GM12878 (cell line): ENCODE results near the gene DIPK1A. TPM values are rescaled to one million over a fixed set of nuclear protein-coding genes. Genes with fewer than 3 reads are reported as not detected.

Experiments used
- CBFB ChIP-seq: IDR thresholded peaks from 2 replicates; pipeline ENCODE4 v1.6.1; 2016; ENCODE audit warnings: antibody characterized with exemption, low read depth
- CHD2 ChIP-seq: IDR thresholded peaks from 2 replicates; pipeline ENCODE4 v1.6.1; 2011; ENCODE audit warnings: low read depth, low read length, improper control_type of control experiment, borderline replicate concordance
- E2F4 ChIP-seq: IDR thresholded peaks from 2 replicates; pipeline ENCODE4 v1.6.1; 2012; ENCODE audit warnings: low read depth, low read length, improper control_type of control experiment
- ETV6 ChIP-seq, 2 experiments: fragments of 450-650 bp in 1 of 2; IDR thresholded peaks in 1 of 2; conservative IDR thresholded peaks in 1 of 2; 2 replicates each; pipeline ENCODE4 v1.6.1; 2014; ENCODE audit warnings: antibody characterized with exemption in 1 of 2, borderline replicate concordance in 1 of 2, low read depth in 1 of 2, mild to moderate bottlenecking in 1 of 2, moderate library complexity in 1 of 2
- FOXK2 ChIP-seq: fragments of 450-650 bp; IDR thresholded peaks from 2 replicates; pipeline ENCODE4 v1.6.1; 2017; ENCODE audit warnings: mild to moderate bottlenecking, moderate library complexity
- FOXM1 ChIP-seq: IDR thresholded peaks from 2 replicates; pipeline ENCODE4 v1.6.1; 2012; ENCODE audit warnings: low read depth, mild to moderate bottlenecking, inconsistent platforms, low read length, moderate library complexity
- GABPA ChIP-seq: IDR thresholded peaks from 2 replicates; pipeline ENCODE4 v1.6.1; 2014; ENCODE audit warnings: antibody characterized with exemption, low read depth, mild to moderate bottlenecking, inconsistent platforms
- IRF4 ChIP-seq: IDR thresholded peaks from 2 replicates; pipeline ENCODE4 v1.6.1; 2011; ENCODE audit warnings: low read depth, low read length
- MTA3 ChIP-seq: IDR thresholded peaks from 2 replicates; pipeline ENCODE4 v1.6.1; 2012; ENCODE audit warnings: low read length, inconsistent platforms, borderline replicate concordance
- NFIC ChIP-seq: IDR thresholded peaks from 2 replicates; pipeline ENCODE4 v1.6.1; 2012; ENCODE audit warnings: low read depth, mild to moderate bottlenecking, inconsistent platforms, low read length, moderate library complexity
- PAX5 ChIP-seq: IDR thresholded peaks from 2 replicates; pipeline ENCODE4 v1.6.1; 2011; ENCODE audit warnings: low read depth, low read length, borderline replicate concordance
- PML ChIP-seq: IDR thresholded peaks from 2 replicates; pipeline ENCODE4 v1.6.1; 2012; ENCODE audit warnings: low read length, inconsistent platforms
- POLR2AphosphoS2 ChIP-seq: IDR thresholded peaks from 2 replicates; pipeline ENCODE4 v1.6.1; 2011; ENCODE audit warnings: low read depth, mild to moderate bottlenecking, low read length, improper control_type of control experiment, moderate library complexity
- RELA ChIP-seq: fragments of 450-650 bp; IDR thresholded peaks from 2 replicates; pipeline ENCODE4 v1.8.0; 2014; ENCODE audit warnings: borderline replicate concordance; ENCODE audit not compliant: partially characterized antibody
- SMAD5 ChIP-seq: IDR thresholded peaks from 2 replicates; pipeline ENCODE4 v1.6.1; 2016; ENCODE audit warnings: antibody characterized with exemption, low read depth
- SPI1 ChIP-seq: IDR thresholded peaks from 2 replicates; pipeline ENCODE4 v1.6.1; 2011; ENCODE audit warnings: low read depth, mild to moderate bottlenecking, low read length, moderate library complexity, borderline replicate concordance; ENCODE audit not compliant: insufficient read depth
- YBX1 ChIP-seq: fragments of 450-650 bp; IDR thresholded peaks from 2 replicates; pipeline ENCODE4 v1.6.1; 2016; ENCODE audit warnings: antibody characterized with exemption
- YY1 ChIP-seq: IDR thresholded peaks from 2 replicates; pipeline ENCODE4 v1.6.1; 2011; ENCODE audit warnings: low read depth, mild to moderate bottlenecking, low read length
- ZBTB33 ChIP-seq: fragments of 450-650 bp; IDR thresholded peaks from 2 replicates; pipeline ENCODE4 v1.6.1; 2017; ENCODE audit warnings: mild to moderate bottlenecking
- ZNF217 ChIP-seq: fragments of 450-650 bp; IDR thresholded peaks from 2 replicates; pipeline ENCODE4 v1.6.1; 2017; ENCODE audit warnings: antibody characterized with exemption, mild to moderate bottlenecking
- ZNF24 ChIP-seq: fragments of 450-650 bp; IDR thresholded peaks from 2 replicates; pipeline ENCODE4 v1.6.1; 2017; ENCODE audit warnings: antibody characterized with exemption, mild to moderate bottlenecking
- polyA plus RNA-seq, 11 experiments: library from polyadenylated mRNA; depleted of rRNA in 4 of 11; unstranded in 6 of 11; stranded (reverse) in 5 of 11; fragments of >200 nt; fragmentation: Nextera tagmentation in 4 of 11; fragmentation: Illumina TruSeq in 1 of 11; extraction: Ambion mirVana in 4 of 11; extraction: Trizol in 1 of 11; gene quantifications; 1 replicate in 1 of 11; 2 replicates in 10 of 11; pipeline versions ENCODE4 v1.2.1 to v1.2.3, GENCODE V29; 2011 to 2016; ENCODE audit warnings: inconsistent platforms in 2 of 11, missing spikeins in 2 of 11, low read depth in 1 of 11
- total RNA-seq, 4 experiments: library from RNA; depleted of rRNA in 3 of 4; stranded (reverse); fragments of >200 nt in 3 of 4; fragmentation: Illumina TruSeq in 1 of 4; extraction: Trizol in 1 of 4; gene quantifications; 2 replicates each; pipeline versions ENCODE4 v1.2.1 to v1.2.3, GENCODE V29; 2013 to 2021
- TF ChIP-seq, protein P1 (sequence below): fragments of 450-650 bp; IDR thresholded peaks from 2 replicates; pipeline ENCODE4 v1.6.1; 2014; ENCODE audit warnings: mild to moderate bottlenecking
- TF ChIP-seq, protein P2 (sequence below): fragments of 450-650 bp; IDR thresholded peaks from 2 replicates; pipeline ENCODE4 v1.6.1; 2017; ENCODE audit warnings: mild to moderate bottlenecking, moderate library complexity

DIPK1A gene
- total and polyA plus RNA-seq, 10 of the 15 experiments (the other 5 are each of a cell fraction or from before 2014, with no cell fraction given) = 4.9 to 15.0 (median 9.7) TPM

GRCh38 chr1:92975551-92976232 is 14.4 kb upstream of the DIPK1A start (continued):
- TF ChIP-seq NFIC (peak; percentile 89), ZNF217 (peak; percentile 67), SPI1 (peak; percentile 98), PML (peak; percentile 61; the same call in 1 of the 2 replicates), POLR2AphosphoS2 (no peak), E2F4 (no peak), YY1 (0 out of 2 replicates have a peak, but pooled peaks have one; percentile 1), GABPA (0 out of 2 replicates have a peak, but pooled peaks have one; percentile 10), PAX5 (peak; percentile 92), FOXM1 (peak; percentile 75; the same call in 1 of the 2 replicates), ETV6 (conservative IDR thresholded peaks at IDR 0.05 in 1 of 2, IDR thresholded peaks at IDR 0.05 in 1 of 2; ENCODE audit: borderline replicate concordance in 1 of 2, low read depth in 1 of 2) (peak in 1 of 2 experiments; percentile 69; a peak in 1 of 4 replicates), RELA (no peak), FOXK2 (no peak), IRF4 (peak; percentile 98), CHD2 (peak; percentile 61; the same call in 1 of the 2 replicates), ZNF24 (no peak), SMAD5 (no peak), MTA3 (peak; percentile 94), YBX1 (no peak), CBFB (peak; percentile 91), ZBTB33 (no peak)
- TF ChIP-seq, protein P1, sequence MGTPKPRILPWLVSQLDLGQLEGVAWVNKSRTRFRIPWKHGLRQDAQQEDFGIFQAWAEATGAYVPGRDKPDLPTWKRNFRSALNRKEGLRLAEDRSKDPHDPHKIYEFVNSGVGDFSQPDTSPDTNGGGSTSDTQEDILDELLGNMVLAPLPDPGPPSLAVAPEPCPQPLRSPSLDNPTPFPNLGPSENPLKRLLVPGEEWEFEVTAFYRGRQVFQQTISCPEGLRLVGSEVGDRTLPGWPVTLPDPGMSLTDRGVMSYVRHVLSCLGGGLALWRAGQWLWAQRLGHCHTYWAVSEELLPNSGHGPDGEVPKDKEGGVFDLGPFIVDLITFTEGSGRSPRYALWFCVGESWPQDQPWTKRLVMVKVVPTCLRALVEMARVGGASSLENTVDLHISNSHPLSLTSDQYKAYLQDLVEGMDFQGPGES = no peak
- TF ChIP-seq, protein P2, sequence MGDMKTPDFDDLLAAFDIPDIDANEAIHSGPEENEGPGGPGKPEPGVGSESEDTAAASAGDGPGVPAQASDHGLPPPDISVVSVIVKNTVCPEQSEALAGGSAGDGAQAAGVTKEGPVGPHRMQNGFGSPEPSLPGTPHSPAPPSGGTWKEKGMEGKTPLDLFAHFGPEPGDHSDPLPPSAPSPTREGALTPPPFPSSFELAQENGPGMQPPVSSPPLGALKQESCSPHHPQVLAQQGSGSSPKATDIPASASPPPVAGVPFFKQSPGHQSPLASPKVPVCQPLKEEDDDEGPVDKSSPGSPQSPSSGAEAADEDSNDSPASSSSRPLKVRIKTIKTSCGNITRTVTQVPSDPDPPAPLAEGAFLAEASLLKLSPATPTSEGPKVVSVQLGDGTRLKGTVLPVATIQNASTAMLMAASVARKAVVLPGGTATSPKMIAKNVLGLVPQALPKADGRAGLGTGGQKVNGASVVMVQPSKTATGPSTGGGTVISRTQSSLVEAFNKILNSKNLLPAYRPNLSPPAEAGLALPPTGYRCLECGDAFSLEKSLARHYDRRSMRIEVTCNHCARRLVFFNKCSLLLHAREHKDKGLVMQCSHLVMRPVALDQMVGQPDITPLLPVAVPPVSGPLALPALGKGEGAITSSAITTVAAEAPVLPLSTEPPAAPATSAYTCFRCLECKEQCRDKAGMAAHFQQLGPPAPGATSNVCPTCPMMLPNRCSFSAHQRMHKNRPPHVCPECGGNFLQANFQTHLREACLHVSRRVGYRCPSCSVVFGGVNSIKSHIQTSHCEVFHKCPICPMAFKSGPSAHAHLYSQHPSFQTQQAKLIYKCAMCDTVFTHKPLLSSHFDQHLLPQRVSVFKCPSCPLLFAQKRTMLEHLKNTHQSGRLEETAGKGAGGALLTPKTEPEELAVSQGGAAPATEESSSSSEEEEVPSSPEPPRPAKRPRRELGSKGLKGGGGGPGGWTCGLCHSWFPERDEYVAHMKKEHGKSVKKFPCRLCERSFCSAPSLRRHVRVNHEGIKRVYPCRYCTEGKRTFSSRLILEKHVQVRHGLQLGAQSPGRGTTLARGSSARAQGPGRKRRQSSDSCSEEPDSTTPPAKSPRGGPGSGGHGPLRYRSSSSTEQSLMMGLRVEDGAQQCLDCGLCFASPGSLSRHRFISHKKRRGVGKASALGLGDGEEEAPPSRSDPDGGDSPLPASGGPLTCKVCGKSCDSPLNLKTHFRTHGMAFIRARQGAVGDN = peak; percentile 88
